ENCODE results near the gene DHRS3. TPM values are rescaled to one million over a fixed set of nuclear protein-coding genes. Genes with fewer than 3 reads are reported as not detected.

Gene DHRS3
- total and polyA plus RNA-seq, 2 experiments from 2014 or later = 12.5 to 15.3 TPM

GRCh38 chr1:12537906-12538461 lies 80.0 kb downstream of the DHRS3 start:
- no peak for TF ChIP-seq CTCF (IDR thresholded peaks at IDR 0.05; ENCODE audit: low read depth, low read length)
- H3K4me3 ChIP-seq = no peak overlapping the region
- DNase-seq (ENCODE audit: low read depth in 1 of 2, low spot score in 1 of 2) = no peak
- H3K9me3 ChIP-seq (ENCODE audit: low read depth) = no peaks in the 10 kb centered on the region
- H3K36me3 ChIP-seq = no peaks in the 10 kb centered on the region
- no peak overlapping the region for H3K27ac ChIP-seq
- H3K27me3 ChIP-seq = no peaks in the 10 kb centered on the region
- peaks cover 14% of the 10 kb centered on the region for H3K4me1 ChIP-seq (ENCODE audit: low read depth)

GRCh38 chr1:12537294-12537693 lies 80.7 kb downstream of the DHRS3 start:
- DNase-seq (ENCODE audit: low read depth in 1 of 2, low spot score in 1 of 2) = no peak
- no peaks in the 10 kb centered on the region for H3K9me3 ChIP-seq (ENCODE audit: low read depth)
- no peaks in the 10 kb centered on the region for H3K27me3 ChIP-seq
- no peak overlapping the region for H3K4me3 ChIP-seq
- H3K27ac ChIP-seq = no peak overlapping the region
- H3K36me3 ChIP-seq = no peaks in the 10 kb centered on the region
- peaks cover 14% of the 10 kb centered on the region for H3K4me1 ChIP-seq (ENCODE audit: low read depth)
- no peak for TF ChIP-seq CTCF (IDR thresholded peaks at IDR 0.05; ENCODE audit: low read depth, low read length)

GRCh38 chr1:12536023-12536639 lies 81.9 kb downstream of the DHRS3 start:
- peaks cover 8% of the 10 kb centered on the region for H3K4me1 ChIP-seq (ENCODE audit: low read depth)
- H3K36me3 ChIP-seq = no peaks in the 10 kb centered on the region
- TF ChIP-seq CTCF (IDR thresholded peaks at IDR 0.05; ENCODE audit: low read depth, low read length) = no peak
- H3K27me3 ChIP-seq = no peaks in the 10 kb centered on the region
- no peak overlapping the region for H3K4me3 ChIP-seq
- no peak overlapping the region for H3K27ac ChIP-seq
- no peaks in the 10 kb centered on the region for H3K9me3 ChIP-seq (ENCODE audit: low read depth)
- DNase-seq (ENCODE audit: low read depth in 1 of 2, low spot score in 1 of 2) = no peak

- Histone ChIP-seq H3K27me3 (no peaks in the 10 kb centered on the region), H3K27ac (no peak overlapping the region), H3K9me3 (ENCODE audit: low read depth) (no peaks in the 10 kb centered on the region), H3K36me3 (no peaks in the 10 kb centered on the region), H3K4me3 (no peak overlapping the region), H3K4me1 (ENCODE audit: low read depth) (peaks cover 3% of the 10 kb centered on the region)
- no peak for DNase-seq (ENCODE audit: low read depth in 1 of 2, low spot score in 1 of 2)
- no peak for TF ChIP-seq CTCF (IDR thresholded peaks at IDR 0.05; ENCODE audit: low read depth, low read length)
These were observed 85.3 kb downstream of the DHRS3 start for GRCh38 chr1:12532405-12533315.

GRCh38 chr1:12531179-12531499 lies 86.9 kb downstream of the DHRS3 start:
- no peak for DNase-seq (ENCODE audit: low read depth in 1 of 2, low spot score in 1 of 2)
- no peaks in the 10 kb centered on the region for H3K36me3 ChIP-seq
- TF ChIP-seq CTCF (IDR thresholded peaks at IDR 0.05; ENCODE audit: low read depth, low read length) = no peak

More at GRCh38 chr1:12531179-12531499, 86.9 kb downstream of the DHRS3 start:
- H3K9me3 ChIP-seq (ENCODE audit: low read depth) = no peaks in the 10 kb centered on the region
- no peak overlapping the region for H3K27ac ChIP-seq
- H3K27me3 ChIP-seq = no peaks in the 10 kb centered on the region
- no peak overlapping the region for H3K4me3 ChIP-seq
- H3K4me1 ChIP-seq (ENCODE audit: low read depth) = peaks cover 3% of the 10 kb centered on the region
